Ovary (tissue), 3 donors: ENCODE data around the gene CASP9.

Experiments used
- CTCF ChIP-seq, 3 donors: fragments of 450-650 bp in 2 of 3; fragments of 200-600 bp in 1 of 3; IDR thresholded peaks; one replicate each; pipeline versions ENCODE4 v1.5.1 to v1.8.0; 2016 to 2022; ENCODE audit warnings: antibody characterized with exemption in 3 of 3, mild to moderate bottlenecking in 1 of 3
- EP300 ChIP-seq: sonication (generic); formaldehyde crosslinking; IDR thresholded peaks from one replicate; pipeline ENCODE4 v1.6.1; 2017; ENCODE audit warnings: antibody characterized with exemption
- POLR2A ChIP-seq: fragments of 450-650 bp; IDR thresholded peaks from one replicate; pipeline ENCODE4 v1.6.1; 2017; ENCODE audit warnings: antibody characterized with exemption, mild to moderate bottlenecking, moderate library complexity
- donor health status: DM: no; HTN: no; CAD: no.

- TF ChIP-seq CTCF (IDR thresholded peaks at IDR 0.05), result no peak
- TF ChIP-seq POLR2A, result no peak
- no peak for TF ChIP-seq EP300
Measured at GRCh38 chr1:15573477-15573876, 49.5 kb upstream of the CASP9 start.
